ENCODE data around the gene AMPH.

Gene AMPH

DNA sequence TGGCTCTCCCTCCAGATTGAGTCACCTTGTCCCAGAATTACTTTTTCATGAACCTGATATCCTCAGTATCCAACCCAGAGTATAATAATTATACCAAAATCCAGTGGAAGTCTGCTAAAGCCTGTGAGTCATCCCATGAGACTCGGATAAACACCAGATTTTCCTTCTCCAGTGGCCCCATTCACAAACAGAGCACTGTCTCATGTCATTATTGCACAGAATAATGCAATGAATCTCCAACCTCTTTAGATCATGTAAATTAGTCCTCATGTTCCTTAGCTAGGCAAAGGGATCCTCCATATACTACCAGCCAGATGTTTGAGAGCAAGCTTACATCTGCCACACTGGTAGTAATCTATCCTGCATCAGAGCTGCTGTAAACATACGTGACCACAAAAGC lies 89.0 kb downstream of the AMPH start:
- peak; percentile 41 for DNase-seq (ENCODE audit: low read depth)

DNA sequence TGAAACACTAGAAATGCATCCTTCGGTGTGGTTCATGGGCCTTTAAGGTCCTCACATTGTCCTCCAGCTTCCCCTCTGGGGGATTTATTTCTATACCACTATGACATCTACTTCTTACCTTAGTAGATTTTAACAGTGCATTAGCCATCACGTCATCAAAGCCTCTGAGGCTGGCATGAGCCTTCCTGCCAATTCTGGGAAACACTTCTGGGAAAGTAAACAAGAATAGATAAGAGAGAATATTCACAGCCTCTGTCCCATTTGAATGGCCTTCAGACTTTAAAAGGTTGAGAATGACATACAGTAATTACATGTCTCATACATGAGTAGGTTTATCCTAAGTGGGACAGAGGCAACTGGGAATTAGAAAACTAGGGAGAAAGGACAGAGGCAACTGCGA lies 89.7 kb downstream of the AMPH start:
- no peak for DNase-seq (ENCODE audit: low read depth)

DNA sequence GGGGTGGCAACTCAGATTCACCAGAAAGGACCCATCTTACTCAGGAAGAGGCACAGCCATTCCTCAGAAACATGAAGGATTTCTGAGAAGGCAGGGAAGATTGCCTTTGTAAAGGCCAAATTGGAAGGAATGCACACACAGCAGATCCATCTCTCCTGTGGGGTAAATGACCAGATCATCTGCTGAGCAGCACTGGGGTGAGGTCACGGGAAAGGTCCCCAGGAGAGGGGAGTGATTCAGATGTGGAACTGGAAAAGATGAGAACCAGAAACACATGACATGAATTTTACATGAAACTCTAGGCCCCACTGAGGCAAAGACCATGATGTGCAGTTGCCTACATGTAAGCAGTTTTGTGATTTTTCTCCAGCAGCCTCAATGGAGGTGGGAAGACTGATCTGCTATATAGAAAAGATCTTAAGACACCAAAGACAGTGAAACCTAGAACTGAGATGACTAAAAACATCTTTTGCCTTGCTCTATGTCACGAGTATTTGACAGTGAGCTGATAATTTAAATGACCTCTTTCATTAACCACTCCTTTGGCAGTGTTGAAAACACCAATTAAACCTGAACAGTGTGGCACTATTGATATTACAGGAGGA lies 91.6 kb downstream of the AMPH start:
- DNase-seq (ENCODE audit: low read depth) = no peak

DNA sequence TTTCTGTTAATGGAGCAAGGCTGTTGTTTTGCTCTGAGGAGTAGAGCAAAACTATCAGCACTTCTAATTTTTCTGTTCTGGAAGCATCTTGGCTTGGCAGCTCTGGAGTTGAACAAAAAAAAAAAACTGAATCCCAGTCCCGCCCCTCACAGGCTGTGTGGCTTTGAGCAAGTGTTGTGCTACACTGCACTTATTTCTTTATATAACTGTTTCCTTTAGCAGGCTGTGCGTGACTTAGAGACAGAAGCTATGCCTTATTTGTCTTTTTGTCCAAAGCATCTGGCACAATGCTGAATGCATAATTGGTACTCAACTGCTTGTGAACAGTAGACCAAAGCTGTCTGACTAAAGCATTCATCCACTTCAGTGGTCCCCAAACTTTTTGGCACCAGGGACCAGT lies 96.1 kb downstream of the AMPH start:
- DNase-seq (ENCODE audit: low read depth) = no peak

DNA sequence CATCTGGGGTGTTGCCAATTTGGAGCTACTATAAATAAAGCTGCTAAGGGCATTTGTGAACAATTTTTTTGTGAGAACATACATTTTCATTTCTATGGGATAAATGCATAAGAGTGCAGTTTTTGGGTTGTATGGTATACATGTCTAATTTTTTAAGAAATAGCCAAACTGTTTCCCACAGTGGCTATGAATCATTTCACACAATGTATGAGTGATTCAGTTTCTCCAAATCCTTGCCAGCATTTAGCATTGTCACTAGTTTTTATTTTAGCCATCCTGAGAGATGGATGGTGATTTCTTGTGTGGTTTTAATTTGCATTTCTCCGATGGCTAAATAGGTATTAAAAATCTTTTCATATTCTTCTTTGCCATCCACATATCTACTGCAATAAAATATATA lies 105.3 kb downstream of the AMPH start:
- no peak for DNase-seq (ENCODE audit: low read depth)

DNA sequence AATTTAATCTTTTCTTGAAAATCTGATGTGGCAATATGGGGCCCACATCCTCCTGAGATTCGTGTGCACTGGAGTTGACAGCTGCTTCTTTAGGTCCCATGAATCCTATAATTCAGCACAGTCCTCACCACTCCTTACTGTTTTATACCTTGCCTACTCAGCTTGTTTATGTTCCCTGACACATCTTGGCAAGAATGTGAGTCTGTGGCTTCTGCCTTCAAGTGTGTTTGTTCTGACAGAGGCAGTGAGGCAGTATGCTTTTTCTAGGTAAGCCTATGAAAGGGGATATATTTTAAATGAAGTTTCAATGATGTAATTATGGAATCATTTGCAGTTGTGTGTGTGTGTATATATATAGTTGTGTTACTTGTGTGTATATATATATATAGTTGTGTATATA lies 106.4 kb downstream of the AMPH start:
- DNase-seq (ENCODE audit: low read depth) = no peak

DNA sequence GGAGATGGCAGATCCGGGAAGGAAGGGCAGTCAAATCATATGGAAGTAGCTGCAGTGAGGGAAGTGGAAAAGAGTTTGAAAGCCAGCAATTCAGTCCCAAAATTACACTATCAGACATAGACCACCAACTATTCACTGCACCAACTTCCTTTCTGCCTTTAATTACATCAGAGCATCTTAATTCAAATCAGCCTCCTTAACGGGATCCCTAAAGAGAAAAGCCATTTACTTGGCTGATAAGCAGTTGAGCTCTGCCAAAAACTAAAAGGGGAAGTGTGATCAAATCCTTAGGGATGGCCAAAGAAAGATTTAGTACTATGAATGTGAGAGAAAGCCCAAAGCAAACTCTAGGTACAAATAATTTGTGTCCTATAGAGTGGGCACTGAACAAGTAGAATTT lies 110.4 kb downstream of the AMPH start:
- no peak for DNase-seq (ENCODE audit: low read depth)

DNA sequence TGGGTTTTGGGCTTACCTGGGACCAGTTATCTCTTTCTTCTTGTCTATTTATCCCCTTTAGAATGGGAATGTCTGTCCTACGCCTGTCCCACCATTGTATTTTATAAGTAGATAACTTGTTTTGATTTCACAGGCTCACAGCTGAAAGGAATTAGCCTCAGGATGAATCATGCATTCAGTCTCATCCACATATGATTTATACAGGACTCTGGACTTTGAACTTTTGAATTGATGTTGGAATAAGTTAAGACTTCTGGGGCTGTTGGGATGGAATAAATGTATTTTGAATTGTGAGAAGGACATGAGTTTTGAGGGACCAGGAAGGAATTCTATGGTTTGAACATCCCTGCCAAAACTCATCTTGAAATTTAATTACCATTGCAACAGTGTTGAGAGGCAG lies 112.6 kb downstream of the AMPH start:
- no peak for DNase-seq (ENCODE audit: low read depth)

DNA sequence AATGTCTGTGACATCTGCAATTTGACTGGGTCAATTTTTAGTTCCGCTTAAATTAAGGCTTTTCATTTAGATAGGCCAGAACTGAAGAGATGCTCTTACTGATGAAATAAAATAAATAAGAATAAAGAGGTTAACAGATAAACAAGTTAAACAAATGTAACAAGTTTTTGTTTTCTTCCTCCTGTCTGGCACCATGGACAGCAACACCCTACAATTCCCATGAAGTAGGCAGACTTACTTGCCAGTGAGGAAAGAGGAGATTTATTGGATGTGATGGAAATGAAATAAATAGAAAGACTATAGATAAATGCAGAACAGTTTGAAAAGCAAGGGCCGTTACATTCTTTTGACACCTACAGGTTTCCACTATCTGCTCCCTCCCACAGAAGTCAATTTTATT lies 118.5 kb downstream of the AMPH start:
- DNase-seq (ENCODE audit: low read depth) = no peak

DNA sequence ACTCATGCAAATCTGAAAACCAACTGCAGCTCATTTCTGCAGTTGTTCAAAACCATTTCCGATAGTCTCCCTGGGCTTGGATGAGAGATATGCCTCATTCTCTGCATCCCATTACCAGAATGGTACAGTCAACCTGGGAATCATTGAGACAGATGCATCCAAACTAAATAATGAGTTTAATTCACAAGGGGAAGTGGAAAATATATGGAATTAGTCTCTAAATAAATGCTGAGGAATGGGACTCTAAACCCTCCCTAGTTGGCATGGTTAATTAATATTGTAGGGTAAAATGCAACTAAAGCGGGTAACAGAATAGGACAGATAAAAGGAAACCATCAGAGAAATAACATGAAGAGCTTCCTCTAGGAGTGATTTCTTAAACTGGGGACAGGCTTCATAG lies 118.9 kb downstream of the AMPH start:
- no peak for DNase-seq (ENCODE audit: low read depth)

DNA sequence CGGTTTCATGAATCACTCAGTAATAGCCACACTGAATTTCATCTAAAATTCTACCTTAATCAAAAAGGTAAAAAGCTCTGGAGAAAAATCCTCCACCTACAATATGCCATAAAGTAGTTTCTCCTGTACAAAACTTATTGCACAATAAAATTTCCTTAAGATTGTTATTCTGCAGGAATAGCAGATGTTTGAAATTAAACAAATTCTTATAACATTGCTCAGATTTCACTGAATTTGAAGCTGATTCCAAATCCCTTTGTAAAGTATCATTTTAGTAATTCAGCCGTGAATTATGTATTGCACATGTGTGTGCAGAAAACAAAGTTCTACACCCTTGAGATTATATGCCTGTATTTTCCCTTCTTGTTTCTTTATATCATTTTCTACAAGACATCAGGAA lies 123.8 kb downstream of the AMPH start:
- DNase-seq (ENCODE audit: low read depth) = no peak

DNA sequence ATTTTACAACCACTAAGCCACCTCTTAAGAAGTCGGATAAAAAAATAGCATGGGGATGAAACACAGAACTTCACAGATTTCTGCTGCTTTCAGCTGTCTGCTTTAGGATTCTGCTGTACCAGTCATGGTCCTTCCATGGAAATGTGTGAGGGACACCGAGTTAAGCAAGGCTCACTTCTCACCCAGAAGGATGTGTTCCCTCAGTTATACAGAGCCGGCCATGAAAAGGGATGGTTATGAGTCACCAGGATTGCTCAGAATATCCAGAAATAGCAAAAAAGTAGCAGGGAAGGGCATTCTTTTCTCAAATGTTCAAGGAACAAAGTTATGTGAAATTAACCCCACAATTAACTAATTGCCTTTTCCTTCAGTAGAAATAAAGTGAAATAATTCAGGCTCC lies 124.4 kb downstream of the AMPH start:
- peak; percentile 52 for DNase-seq (ENCODE audit: low read depth)

DNA sequence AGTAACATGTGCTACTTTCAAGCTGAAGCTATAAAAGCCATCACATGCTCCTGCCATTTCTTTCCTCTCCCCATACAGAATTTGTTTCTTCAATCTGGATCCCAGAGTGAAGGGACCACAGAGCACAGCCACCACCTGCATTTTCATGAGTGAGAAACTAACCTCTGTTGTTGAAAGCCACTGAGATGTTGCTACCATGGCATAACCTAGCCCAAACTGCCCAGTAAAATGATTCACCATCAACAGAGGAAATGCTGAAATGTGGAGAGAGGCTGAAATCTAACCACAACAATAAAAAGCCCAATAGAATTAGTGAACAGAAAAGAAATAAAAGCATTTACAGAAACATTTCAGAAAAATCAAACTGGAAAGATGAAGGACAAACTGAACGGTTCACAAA lies 125.2 kb downstream of the AMPH start:
- DNase-seq (ENCODE audit: low read depth) = peak; percentile 40

DNA sequence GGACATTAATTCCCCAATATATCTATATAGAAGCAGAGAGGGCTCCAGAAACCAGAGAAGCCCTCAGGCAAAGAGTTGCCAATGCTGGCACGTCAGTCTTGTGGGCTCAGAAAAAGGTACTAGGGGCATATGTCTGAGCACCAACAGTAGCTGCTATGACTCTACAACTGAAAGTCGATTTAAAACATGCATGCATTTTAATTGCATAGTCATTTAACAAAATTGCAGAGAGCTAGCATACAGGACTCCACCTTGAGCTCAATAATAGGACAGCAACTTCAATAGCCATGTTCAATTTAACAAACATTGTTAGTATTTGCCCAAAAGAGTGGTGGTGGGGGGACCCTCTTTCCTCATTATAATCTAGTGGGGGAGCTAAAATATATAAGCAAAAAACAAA lies 126.5 kb downstream of the AMPH start:
- DNase-seq (ENCODE audit: low read depth) = no peak

DNA sequence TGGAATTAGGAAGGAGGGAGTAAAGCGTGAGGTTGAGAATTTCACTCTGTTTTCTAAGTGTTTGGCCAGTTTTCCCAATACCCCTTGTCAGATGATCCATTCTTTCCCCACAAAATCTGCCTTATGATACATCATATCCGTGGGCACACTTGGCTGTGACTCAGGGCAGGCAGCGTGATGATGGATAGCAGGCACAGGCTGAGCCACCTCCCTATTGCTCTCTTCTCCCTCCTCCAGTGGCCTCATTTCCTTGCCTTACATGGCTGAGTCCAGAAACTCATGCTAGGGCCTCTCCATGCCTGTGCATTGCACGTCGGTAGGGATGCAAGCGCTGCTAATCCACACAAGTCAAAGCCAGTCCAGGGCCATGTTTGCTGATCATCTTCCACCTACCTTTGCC lies 128.3 kb downstream of the AMPH start:
- no peak for DNase-seq (ENCODE audit: low read depth)

DNA sequence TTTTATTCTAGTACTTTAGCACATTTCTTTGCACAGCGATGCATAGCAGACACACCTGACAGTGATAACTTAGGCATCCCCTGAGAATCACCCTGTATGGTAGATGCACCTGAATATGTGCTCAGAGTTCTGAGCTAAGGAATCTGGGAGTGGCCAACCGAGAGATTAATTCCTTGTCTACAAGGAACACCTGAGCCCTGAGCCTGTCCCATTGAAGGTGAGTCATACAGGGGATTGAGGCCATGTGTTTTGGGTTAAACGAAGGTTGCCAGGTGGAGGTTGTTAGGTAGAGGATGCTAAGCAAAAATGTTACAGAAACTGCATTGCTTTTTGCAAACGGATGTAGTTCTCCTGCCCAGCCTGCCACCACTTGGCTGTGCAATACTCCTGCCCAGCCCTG lies 128.9 kb downstream of the AMPH start:
- DNase-seq (ENCODE audit: low read depth) = no peak

DNA sequence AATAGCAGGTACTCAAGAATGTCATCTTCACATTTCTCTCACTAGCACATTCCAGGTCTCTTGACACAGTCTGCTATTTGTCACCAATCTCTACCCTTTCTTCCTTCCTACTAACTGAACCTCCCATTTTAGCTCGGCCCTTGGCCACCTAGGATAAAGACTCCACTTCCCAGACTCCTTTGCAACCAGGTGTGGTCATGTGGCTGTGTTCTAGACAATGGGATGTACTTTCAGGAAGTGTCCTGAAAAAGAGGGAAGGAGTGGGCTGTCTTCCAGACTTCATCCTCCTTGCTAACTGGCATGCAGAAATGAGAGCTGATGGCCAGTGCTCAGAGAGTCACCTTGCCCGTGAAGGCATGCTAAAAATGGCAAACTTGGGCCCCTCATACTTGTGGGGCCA lies 139.2 kb downstream of the AMPH start:
- DNase-seq (ENCODE audit: low read depth) = no peak

DNA sequence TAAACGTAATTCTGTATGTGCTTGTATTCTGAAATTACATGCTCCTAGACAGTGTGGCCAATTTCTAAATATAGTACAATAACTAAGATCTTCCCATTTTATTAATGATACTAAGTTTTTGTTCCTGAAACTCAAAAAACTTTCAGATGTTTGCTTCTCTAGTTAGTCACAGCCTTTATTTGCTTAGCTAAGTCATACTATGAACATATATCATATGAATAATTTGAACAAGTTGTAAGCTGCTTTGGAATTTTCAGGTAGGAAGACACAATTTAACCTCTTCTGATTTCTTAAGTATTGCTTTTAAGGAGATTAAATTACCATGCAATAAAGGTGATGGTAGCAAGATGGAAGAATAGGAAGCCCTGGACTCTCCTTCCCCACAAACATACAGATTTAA lies 148.7 kb downstream of the AMPH start:
- no peak for DNase-seq (ENCODE audit: low read depth)

DNA sequence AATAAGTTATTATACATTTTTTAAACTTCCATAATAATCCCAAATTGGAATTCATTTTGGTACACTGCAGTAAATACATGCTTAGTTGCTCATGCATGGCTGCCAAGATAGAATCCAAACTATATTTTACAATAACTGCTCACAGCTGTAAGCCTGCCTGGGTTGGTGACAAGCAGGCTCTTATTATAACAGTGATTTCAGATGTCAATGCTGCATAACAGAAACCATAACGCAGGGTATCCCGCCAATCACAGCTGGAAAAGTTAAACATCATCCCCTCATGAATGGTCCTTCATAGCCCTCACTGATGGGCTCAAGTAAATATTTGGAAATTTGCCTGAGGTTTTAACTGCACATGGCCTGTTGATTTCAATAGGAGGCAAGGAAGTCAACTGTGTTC lies 149.8 kb downstream of the AMPH start:
- DNase-seq (ENCODE audit: low read depth) = no peak

DNA sequence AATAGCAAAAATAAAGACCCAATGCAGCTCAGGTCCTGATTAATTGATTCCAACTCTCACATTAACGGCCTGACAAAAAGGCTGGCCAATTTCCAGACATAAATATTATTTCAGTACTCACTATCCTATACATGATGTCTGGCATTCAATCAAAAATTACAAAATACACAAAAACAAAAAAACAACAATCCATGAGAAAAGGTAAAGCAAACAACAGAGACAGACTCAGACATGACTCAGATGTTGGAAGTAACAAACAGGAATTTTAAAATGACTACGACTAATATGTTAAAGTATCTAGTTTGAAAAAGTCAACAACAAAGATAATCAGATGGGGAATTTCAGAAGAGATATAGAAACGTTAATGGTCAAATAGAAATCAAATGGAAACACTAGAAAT lies 152.8 kb downstream of the AMPH start:
- DNase-seq (ENCODE audit: low read depth) = no peak

DNA sequence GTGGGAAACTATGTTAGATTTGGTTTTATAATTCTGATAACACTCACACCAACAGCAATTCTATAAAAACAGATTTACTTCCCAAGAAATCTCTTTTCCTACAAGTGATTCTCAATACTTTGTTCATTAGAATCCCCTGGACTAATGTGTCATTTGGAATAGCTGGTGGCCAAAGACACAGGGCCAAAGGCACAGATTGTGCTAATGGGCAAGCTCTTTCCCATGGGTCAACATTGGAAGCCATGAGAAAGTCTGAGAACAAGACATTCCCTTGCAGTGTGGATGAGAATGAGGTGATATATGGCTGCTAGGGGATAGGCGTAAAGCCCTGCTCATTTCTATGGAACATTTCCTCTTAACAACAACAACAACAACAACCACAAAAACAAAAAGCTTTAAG lies 153.8 kb downstream of the AMPH start:
- DNase-seq (ENCODE audit: low read depth) = no peak

DNA sequence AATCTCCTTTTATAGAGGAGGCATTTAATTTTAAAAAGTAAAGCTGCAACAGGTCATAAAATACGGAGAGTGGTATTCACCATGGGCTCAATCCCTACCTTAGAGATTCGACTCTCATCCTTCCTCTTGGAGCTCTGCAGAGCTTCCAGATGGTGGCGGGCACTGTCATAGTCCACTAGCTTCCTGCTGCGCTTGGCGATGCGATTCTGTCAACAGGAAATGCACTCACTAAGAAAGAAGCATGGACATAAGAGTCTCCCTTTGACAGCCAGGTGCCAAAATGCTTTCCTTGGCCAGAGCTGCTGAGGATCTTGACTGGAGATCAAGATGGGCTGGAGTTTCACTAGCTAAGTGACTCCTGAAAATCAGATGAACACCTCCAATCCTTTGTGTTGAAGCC lies 154.4 kb downstream of the AMPH start:
- DNase-seq (ENCODE audit: low read depth) = no peak

DNA sequence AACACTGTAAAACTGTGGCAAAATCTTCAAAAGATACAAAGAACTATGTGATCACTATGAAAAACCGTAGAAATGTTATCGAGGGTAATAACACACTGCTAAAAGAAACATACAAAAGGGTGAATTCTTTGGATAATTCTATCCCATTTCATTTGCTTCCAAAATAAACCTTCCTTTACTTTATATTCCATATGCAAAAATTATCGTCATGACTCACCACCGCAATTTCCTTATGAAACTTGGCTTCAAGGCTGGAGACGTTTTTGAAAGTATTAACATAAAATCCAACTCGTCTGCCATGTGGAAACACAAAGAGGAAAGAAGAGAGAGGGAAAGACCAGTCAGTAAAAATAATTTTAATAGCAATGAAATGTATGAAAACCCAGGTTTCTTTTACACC lies 165.2 kb downstream of the AMPH start:
- no peak for DNase-seq (ENCODE audit: low read depth)

DNA sequence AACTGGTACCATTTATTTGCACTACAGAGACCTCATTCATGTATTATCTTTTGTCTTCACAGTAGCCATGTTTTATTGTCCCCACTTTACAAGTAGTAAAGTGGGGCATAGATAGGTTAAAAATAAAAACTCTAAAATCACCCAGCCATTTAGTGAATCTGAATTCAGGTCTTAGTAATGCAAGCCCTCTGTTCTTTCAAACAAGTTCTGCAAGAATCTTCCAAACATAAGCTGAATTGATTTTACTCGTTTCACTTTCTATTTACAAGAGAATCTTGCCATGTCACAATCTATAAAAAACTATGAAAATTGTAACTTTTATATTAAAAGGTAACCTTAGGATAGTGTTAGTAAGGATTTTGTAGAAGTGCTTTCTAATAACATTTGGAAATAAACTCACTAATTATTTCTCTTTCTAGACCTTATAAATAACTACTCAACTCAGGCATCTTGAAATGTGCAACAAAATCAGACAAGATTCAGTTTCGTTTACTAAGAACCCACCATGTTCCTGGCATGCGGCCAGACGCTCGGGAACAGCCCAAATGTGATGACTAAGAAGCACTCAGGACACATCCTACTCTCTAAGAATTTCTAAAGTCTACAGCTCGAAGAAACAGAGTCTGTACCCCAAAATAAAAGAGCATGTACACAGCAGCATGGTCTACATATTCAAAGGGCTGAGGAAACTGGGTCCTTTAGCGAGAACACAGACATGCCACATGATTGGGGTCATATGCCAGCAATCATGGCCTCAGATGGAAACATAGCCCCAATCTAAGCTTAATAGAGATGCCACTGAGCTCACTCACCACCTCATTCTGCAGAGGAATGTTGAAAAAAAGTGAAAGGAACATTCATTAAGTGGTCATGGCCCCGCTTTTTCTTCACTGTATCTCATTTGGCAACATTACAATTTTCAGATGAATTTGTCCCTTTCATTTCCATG lies 167.6 kb downstream of the AMPH start:
- peak; percentile 30 for DNase-seq (ENCODE audit: low read depth)

Measured in GM04504 (cell line).